ENCODE data around the gene KCNK17.

KCNK17 gene

DNA sequence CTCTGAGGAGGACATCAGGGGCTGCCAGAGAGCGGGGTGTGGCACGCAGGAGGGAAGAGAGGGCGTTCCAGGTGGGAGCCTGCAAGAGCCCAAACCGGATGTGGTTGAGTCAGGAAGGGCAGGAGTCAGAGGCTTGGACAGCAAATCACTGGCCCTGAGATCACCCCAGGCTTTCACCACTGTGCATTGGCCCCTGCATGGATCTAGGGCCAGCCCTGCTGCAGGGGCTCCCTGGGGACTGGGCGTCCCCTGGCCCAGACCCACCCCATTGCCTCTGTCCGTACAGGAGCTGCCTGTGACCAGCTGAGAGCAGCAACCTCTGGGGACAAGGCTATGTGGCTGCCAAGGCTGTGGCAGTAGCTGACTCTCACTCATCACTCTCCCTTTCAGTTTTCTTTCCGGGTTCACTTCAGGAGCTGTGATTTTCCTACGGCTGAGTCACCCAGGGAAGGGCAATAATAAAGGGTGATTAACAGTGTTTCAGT lies 33.9 kb downstream of the KCNK17 start:
- TF ChIP-seq MAX (IDR thresholded peaks at IDR 0.05; ENCODE audit: low read depth, low read length), result no peak
- TF ChIP-seq MYC (IDR thresholded peaks at IDR 0.05; ENCODE audit: low read depth, low read length), result no peak
- no peak for TF ChIP-seq POLR2A (IDR thresholded peaks at IDR 0.05; ENCODE audit: extremely low read depth, insufficient read length)
- TF ChIP-seq CTCF (IDR thresholded peaks at IDR 0.05; ENCODE audit: low read depth, low read length), result no peak
- peak; percentile 19 for DNase-seq (ENCODE audit: low read depth)
- H3K4me3 ChIP-seq (ENCODE audit: low read depth, low read length), result no peak overlapping the region

DNA sequence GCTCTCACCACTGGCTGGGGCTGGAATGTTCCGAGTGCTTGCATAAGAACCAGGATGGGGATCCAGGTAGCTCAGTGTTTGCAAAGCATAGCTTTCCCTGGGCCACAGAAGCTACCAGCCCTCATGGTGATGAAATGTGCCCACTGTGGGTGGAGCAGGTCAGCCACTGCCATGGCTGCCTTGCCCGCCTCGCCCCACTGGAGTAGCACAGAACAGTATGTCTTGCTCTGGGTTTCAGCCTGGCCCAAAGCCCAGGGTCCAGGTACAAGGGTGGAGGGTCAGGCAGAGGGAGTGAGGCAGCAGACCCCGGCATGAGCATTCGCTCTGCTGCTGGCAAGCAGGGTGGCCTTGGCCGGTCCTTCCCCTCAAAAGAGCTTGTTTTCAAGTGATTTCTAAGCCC lies 34.7 kb downstream of the KCNK17 start:
- H3K4me3 ChIP-seq (ENCODE audit: low read depth, low read length), result no peak overlapping the region
- DNase-seq (ENCODE audit: low read depth), result no peak

DNA sequence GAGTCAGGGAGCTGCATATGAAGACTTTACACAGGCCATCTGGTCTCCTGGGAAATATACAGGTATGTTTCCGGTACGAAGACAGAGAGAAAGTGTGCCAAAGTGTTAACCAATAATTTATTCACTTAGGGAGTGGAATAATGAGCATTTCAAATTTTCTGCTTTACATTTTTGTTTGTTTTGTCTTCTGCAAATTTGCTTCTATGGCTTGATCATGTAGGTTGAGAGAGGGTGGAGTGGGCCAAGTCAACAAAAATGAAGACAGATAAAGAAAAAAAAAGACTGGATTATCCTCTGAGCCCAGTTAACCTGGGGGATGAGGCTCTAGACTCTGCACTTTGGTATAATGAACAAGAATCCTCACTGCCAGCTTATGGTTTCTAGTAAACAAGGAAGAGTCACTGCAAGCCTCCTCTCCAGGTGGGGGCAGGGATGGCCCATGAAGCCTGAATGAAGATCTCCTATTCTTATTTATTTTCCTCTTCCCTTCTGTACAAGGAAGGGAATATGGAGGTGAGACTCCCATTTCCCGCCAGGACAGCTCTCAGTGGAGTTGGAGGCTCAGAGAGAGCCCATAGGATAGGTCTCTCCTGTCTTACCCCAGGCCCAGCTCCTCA lies 37.7 kb downstream of the KCNK17 start:
- H3K4me3 ChIP-seq (ENCODE audit: low read depth, low read length), result no peak overlapping the region
- no peak for DNase-seq (ENCODE audit: low read depth)
- TF ChIP-seq MAX (IDR thresholded peaks at IDR 0.05; ENCODE audit: low read depth, low read length) (no peak), POLR2A (IDR thresholded peaks at IDR 0.05; ENCODE audit: extremely low read depth, insufficient read length) (no peak), CTCF (IDR thresholded peaks at IDR 0.05; ENCODE audit: low read depth, low read length) (no peak), MYC (IDR thresholded peaks at IDR 0.05; ENCODE audit: low read depth, low read length) (no peak)

More for the DNA sequence above, 34.7 kb downstream of the KCNK17 start:
- TF ChIP-seq POLR2A (IDR thresholded peaks at IDR 0.05; ENCODE audit: extremely low read depth, insufficient read length) (no peak), MYC (IDR thresholded peaks at IDR 0.05; ENCODE audit: low read depth, low read length) (no peak), MAX (IDR thresholded peaks at IDR 0.05; ENCODE audit: low read depth, low read length) (no peak), CTCF (IDR thresholded peaks at IDR 0.05; ENCODE audit: low read depth, low read length) (no peak)

DNA sequence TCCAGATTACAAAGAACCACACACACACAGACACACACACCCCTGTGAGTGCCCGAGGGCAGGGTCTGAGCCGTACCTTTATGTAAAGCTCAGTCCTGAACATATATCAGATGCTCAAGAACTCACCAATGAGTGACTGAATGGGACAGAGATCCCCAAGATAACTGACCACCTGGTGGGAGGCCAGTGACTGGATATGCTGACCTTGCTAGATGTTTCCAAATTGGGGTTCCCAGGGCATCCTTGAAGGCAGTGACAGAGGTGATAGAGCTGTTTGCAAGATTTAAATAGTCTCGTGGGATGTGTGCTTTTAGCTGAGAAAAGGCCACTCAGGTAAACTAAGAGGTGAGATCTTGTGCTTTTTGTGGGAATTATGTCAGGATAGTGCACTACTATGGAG lies 39.3 kb downstream of the KCNK17 start:
- H3K4me3 ChIP-seq (ENCODE audit: low read depth, low read length), result no peak overlapping the region
- no peak for DNase-seq (ENCODE audit: low read depth)
- TF ChIP-seq POLR2A (IDR thresholded peaks at IDR 0.05; ENCODE audit: extremely low read depth, insufficient read length) (no peak), MAX (IDR thresholded peaks at IDR 0.05; ENCODE audit: low read depth, low read length) (no peak), MYC (IDR thresholded peaks at IDR 0.05; ENCODE audit: low read depth, low read length) (no peak)

DNA sequence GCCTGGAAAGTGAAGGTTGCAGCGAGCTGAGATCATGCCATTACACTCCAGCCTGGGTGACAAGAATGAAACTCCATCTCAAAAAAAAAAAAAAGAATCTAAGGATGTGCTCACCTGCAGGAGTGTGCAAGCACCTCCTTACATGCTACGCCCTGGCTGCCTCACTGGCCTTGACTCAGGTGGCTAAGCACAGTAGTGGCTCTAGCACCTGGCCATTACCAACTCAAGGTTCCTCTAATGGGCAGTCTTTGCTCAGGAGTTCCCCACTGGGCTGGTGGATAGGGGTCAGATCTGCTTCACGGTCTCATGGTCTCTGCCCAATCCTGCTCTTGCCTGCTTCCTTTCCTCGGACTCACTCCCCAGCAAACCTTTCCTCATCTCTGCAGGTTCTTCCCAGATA lies 39.7 kb downstream of the KCNK17 start:
- no peak for DNase-seq (ENCODE audit: low read depth)
- no peak for TF ChIP-seq MAX (IDR thresholded peaks at IDR 0.05; ENCODE audit: low read depth, low read length)
- no peak for TF ChIP-seq CTCF (IDR thresholded peaks at IDR 0.05; ENCODE audit: low read depth, low read length)
- no peak for TF ChIP-seq POLR2A (IDR thresholded peaks at IDR 0.05; ENCODE audit: extremely low read depth, insufficient read length)
- TF ChIP-seq MYC (IDR thresholded peaks at IDR 0.05; ENCODE audit: low read depth, low read length), result no peak
- no peak overlapping the region for H3K4me3 ChIP-seq (ENCODE audit: low read depth, low read length)

DNA sequence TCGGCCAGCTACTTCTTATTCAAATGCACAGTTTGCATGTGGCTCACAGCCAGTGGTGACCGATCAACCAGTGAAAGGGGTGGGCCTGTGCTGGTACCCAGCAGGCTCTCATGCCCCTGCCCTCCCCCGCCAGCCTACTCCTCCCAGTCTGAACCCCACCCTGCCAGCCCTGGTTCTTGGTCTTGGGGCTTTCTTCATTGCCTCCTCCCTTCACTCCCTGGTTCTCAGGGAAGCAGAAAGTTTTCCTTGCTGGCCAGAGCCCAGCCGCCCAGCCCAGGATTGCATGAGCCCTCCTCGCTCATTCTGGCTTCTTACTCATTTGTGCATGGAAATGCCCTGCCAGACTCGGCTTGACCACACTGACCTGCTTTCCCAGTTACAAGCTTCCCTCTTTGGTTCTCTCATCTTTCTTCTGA lies 40.8 kb downstream of the KCNK17 start:
- DNase-seq (ENCODE audit: low read depth), result no peak
- TF ChIP-seq CTCF (IDR thresholded peaks at IDR 0.05; ENCODE audit: low read depth, low read length), result no peak
- TF ChIP-seq POLR2A (IDR thresholded peaks at IDR 0.05; ENCODE audit: extremely low read depth, insufficient read length), result no peak
- no peak for TF ChIP-seq MYC (IDR thresholded peaks at IDR 0.05; ENCODE audit: low read depth, low read length)
- no peak for TF ChIP-seq MAX (IDR thresholded peaks at IDR 0.05; ENCODE audit: low read depth, low read length)
- H3K4me3 ChIP-seq (ENCODE audit: low read depth, low read length), result no peak overlapping the region

Data from NB4 (cell line).